ENCODE results near the gene AGAP6.
"Not testable (repeated sequence)": the region's sequence is repeated elsewhere in the genome, so short reads cannot be mapped to it uniquely, and the experiment has no call there.

DNA sequence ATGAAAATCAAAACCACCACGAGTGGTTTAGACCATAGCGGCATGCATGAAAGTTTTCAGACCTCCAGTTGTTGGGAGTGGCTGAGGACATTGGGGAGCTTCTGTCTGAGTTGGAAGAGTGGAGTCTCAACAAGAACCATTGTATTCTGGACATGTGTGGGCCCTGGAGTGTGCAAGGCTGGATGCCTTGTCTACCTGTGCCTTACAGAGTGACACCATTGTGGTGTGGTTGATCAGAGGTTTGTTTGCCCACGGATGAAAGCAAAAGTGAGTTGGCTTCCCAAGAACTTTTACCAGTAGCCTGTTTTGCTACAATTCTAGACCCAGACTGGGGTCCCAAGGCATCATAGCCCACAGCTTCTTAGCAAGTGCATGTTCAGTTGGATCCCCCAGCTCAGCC, 10.4 kb upstream of the AGAP6 start:
- TF ChIP-seq, protein P1, sequence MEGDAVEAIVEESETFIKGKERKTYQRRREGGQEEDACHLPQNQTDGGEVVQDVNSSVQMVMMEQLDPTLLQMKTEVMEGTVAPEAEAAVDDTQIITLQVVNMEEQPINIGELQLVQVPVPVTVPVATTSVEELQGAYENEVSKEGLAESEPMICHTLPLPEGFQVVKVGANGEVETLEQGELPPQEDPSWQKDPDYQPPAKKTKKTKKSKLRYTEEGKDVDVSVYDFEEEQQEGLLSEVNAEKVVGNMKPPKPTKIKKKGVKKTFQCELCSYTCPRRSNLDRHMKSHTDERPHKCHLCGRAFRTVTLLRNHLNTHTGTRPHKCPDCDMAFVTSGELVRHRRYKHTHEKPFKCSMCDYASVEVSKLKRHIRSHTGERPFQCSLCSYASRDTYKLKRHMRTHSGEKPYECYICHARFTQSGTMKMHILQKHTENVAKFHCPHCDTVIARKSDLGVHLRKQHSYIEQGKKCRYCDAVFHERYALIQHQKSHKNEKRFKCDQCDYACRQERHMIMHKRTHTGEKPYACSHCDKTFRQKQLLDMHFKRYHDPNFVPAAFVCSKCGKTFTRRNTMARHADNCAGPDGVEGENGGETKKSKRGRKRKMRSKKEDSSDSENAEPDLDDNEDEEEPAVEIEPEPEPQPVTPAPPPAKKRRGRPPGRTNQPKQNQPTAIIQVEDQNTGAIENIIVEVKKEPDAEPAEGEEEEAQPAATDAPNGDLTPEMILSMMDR (IDR thresholded peaks at IDR 0.05) = not testable (repeated sequence)
- not testable (repeated sequence) for TF ChIP-seq POLR2AphosphoS5 (IDR thresholded peaks at IDR 0.05); EP300 (IDR thresholded peaks at IDR 0.05; ENCODE audit: low read depth); POLR2A (IDR thresholded peaks at IDR 0.05)
